Uterus (tissue), 4 donors: ENCODE measurements around the gene DLG1. TPM values are rescaled to one million over a fixed set of nuclear protein-coding genes. Genes with fewer than 3 reads are reported as not detected.
"Not testable (repeated sequence)": the region's sequence is repeated elsewhere in the genome, so short reads cannot be mapped to it uniquely, and the experiment has no call there.

Experiments used
- DNase-seq, 2 donors: peaks; one replicate each; pipeline ENCODE4 v3.0.0-alpha.2; 2019 to 2020
- H3K27ac ChIP-seq, 2 donors: fragments of 200-600 bp; sonication (generic); 1 replicate in 1 of 2; 2 replicates in 1 of 2; pipeline ENCODE4 v1.5.1; 2016 to 2018
- H3K27me3 ChIP-seq, 2 donors: fragments of 200-600 bp; sonication (generic); one replicate each; pipeline ENCODE4 v1.5.1; 2018 to 2019; ENCODE audit warnings: control low read depth in 1 of 2
- H3K36me3 ChIP-seq, 2 donors: fragments of 200-600 bp; sonication (generic); one replicate each; pipeline ENCODE4 v1.5.1; 2019; ENCODE audit warnings: control low read depth in 1 of 2
- H3K4me1 ChIP-seq, 2 donors: fragments of 200-600 bp; sonication (generic); one replicate each; pipeline ENCODE4 v1.5.1; 2018 to 2019; ENCODE audit warnings: control low read depth in 1 of 2
- H3K4me3 ChIP-seq, 2 donors: fragments of 200-600 bp; sonication (generic); 1 replicate in 1 of 2; 2 replicates in 1 of 2; pipeline ENCODE4 v1.5.1; 2018 to 2019; ENCODE audit warnings: mild to moderate bottlenecking in 1 of 2
- H3K9me3 ChIP-seq, 2 donors: fragments of 200-600 bp; sonication (generic); one replicate each; pipeline ENCODE4 v1.5.1; 2019; ENCODE audit warnings: control low read depth in 1 of 2
- POLR2A ChIP-seq, 2 donors: fragments of 450-650 bp; IDR thresholded peaks; one replicate each; pipeline ENCODE4 v1.6.1; 2016; ENCODE audit warnings: antibody characterized with exemption in 2 of 2, mild to moderate bottlenecking in 1 of 2, moderate library complexity in 1 of 2
- intact Hi-C: fragments of 100-400 bp; cut with DNase I; formaldehyde crosslinking; loops from one replicate; pipeline ENCODE4 v1.15.1; 2023; ENCODE audit warnings: low total_unique reads
- total RNA-seq, 4 donors: library from RNA; depleted of rRNA in 3 of 4; stranded (reverse); fragments of >200 nt in 3 of 4; gene quantifications; one replicate each; pipeline versions ENCODE4 v1.1.0 to v1.2.4, GENCODE V29; 2014 to 2023
- TF ChIP-seq, protein P1 (sequence below), 4 experiments: fragments of 200-600 bp in 2 of 4; fragments of 450-650 bp in 2 of 4; sonication (generic) in 2 of 4; IDR thresholded peaks; one replicate each; pipeline ENCODE4 v1.5.1; 2016 to 2019; ENCODE audit warnings: antibody characterized with exemption in 4 of 4, mild to moderate bottlenecking in 2 of 4, moderate library complexity in 1 of 4
- donor health status: DM: yes; HTN: yes; CAD: no.

Gene DLG1
- total RNA-seq, 4 donors from 2014 or later: 24.1 to 139 (median 82.9) TPM

DNA sequence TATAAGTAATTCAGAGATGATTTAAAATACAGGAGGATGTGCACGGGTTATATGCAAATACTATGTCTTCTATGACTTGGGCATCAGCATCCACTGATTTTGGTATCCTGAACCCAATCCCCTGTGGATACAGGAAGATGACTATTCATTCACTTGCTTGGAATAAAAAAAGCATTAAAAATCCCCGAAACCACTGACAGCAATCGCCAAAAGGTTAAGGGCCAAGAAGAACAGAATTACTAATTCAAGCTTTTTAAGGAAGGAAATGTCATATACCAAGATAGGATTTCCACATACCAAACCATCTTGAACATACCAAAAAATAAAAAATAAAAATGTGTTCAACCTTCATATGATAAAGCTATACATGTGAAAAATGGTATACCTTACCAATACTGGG lies 93.7 kb downstream of the DLG1 start:
- no peaks in the 10 kb centered on the region for H3K36me3 ChIP-seq
- H3K27ac ChIP-seq: no peak overlapping the region
- no peaks in the 10 kb centered on the region for H3K9me3 ChIP-seq
- no peak overlapping the region for H3K4me3 ChIP-seq
- H3K27me3 ChIP-seq: no peaks in the 10 kb centered on the region
- no peak for DNase-seq
- intact Hi-C loops: no loop called here
- H3K4me1 ChIP-seq: peaks cover 0 to 8% of the 10 kb centered on the region in 2 donors
- TF ChIP-seq, protein P1, sequence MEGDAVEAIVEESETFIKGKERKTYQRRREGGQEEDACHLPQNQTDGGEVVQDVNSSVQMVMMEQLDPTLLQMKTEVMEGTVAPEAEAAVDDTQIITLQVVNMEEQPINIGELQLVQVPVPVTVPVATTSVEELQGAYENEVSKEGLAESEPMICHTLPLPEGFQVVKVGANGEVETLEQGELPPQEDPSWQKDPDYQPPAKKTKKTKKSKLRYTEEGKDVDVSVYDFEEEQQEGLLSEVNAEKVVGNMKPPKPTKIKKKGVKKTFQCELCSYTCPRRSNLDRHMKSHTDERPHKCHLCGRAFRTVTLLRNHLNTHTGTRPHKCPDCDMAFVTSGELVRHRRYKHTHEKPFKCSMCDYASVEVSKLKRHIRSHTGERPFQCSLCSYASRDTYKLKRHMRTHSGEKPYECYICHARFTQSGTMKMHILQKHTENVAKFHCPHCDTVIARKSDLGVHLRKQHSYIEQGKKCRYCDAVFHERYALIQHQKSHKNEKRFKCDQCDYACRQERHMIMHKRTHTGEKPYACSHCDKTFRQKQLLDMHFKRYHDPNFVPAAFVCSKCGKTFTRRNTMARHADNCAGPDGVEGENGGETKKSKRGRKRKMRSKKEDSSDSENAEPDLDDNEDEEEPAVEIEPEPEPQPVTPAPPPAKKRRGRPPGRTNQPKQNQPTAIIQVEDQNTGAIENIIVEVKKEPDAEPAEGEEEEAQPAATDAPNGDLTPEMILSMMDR (IDR thresholded peaks at IDR 0.05): no peak
- TF ChIP-seq POLR2A (IDR thresholded peaks at IDR 0.05): no peak

DNA sequence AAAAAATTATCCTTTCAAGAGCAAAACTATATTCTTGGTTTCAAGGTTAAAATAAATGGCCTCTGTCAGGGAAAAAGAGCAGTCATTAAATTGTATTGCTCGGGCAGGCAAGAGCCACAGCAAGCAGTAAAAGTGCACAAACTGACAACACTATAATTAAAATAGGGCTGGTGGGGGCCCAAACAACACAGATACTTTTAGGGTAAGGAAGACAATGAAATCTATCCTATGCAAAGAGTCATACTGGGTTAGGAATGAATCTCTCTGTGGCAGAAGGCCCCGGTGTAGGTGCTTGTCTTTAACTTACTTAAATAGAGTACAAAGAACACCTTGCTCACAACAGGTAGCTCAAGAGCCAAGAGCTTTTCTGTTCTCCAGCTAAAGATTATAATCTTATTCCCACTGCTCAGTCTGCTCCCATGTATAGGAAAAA lies 94.7 kb downstream of the DLG1 start:
- H3K9me3 ChIP-seq: no peaks in the 10 kb centered on the region
- H3K27ac ChIP-seq: no peak overlapping the region
- no peak for TF ChIP-seq POLR2A (IDR thresholded peaks at IDR 0.05)
- TF ChIP-seq, protein P1 (IDR thresholded peaks at IDR 0.05): no peak
- no peak for DNase-seq
- no peak overlapping the region for H3K4me3 ChIP-seq
- no peaks in the 10 kb centered on the region for H3K27me3 ChIP-seq
- H3K4me1 ChIP-seq: peaks cover 0 to 8% of the 10 kb centered on the region in 2 donors
- intact Hi-C loops: no loop called here
- H3K36me3 ChIP-seq: no peaks in the 10 kb centered on the region

DNA sequence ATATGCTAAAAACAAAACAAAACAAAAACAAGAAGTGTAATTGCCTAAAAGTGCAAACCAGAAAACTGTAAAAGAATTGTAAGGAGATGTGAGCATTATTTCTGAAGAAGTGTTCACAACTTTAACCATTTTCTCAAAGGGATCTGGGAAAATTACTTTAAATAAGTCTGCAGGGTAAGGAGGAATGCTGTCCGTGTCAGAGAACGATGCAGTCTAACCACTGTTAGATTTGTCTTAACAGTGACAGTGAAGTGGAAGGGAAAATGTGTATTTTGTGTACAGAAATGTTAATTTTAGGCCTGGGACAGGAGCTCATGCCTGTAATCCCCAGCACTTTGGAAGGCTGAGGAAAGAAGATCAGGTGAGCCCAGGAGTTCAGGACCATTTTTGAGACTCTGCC lies 95.7 kb downstream of the DLG1 start:
- Histone ChIP-seq H3K27ac (no peak overlapping the region), H3K9me3 (no peaks in the 10 kb centered on the region), H3K27me3 (no peaks in the 10 kb centered on the region), H3K4me3 (no peak overlapping the region), H3K36me3 (no peaks in the 10 kb centered on the region), H3K4me1 (peaks cover 0 to 8% of the 10 kb centered on the region in 2 donors)
- TF ChIP-seq, protein P1 (IDR thresholded peaks at IDR 0.05): no peak
- intact Hi-C loops: no loop called here
- DNase-seq: no peak

DNA sequence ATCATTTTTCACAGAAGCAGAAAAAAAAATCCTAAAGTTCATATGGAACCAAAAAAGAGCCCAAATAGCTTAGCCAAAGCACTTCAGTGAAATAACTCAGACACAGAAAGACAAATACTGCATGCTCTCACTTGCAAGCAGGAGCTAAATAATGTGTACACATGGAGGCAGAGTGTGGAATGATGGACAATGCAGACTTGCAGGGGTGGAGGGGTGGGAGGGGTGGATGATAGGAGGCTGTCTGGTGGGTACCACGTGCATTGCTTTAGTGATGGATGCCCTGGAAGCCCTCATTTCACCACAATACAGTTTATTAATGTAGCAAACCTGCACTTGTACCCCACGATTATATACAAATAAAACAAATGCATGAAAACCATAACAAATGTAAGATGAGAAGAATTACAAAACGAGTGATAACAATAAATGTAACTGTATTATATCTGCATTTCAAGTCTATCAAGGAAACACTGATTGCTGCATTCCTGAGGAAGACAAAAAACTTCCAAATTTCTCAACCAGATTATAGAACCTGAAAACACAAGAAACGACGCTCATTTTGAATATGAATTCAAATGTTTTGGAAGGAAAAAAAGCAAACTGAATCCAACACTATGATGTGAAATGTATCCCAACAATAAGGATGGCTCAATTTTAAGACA lies 96.5 kb downstream of the DLG1 start:
- Histone ChIP-seq H3K9me3 (no peaks in the 10 kb centered on the region), H3K4me3 (no peak overlapping the region), H3K27ac (no peak overlapping the region), H3K36me3 (no peaks in the 10 kb centered on the region), H3K4me1 (peaks cover 0 to 8% of the 10 kb centered on the region in 2 donors), H3K27me3 (no peaks in the 10 kb centered on the region)
- intact Hi-C loops: no loop called here
- TF ChIP-seq, protein P1 (IDR thresholded peaks at IDR 0.05): no peak
- TF ChIP-seq POLR2A (IDR thresholded peaks at IDR 0.05): no peak
- DNase-seq: no peak

DNA sequence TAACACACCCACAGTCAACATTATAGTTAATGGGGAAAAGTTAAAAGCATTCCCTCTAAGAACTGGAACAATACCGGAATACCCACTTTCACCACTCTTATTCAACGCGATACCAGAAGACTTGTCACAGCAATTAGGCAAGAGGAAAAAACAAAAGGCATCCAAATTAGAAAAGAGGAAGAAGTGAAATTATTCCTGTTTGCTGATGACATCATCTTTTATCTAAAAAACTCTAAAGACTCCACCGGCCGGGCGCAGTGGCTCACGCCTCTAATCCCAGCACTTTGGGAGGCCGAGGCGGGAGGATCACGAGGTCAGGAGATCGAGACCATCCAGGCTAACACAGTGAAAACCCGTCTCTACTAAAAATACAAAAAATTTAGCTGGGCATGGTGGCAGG lies 97.6 kb downstream of the DLG1 start:
- H3K36me3 ChIP-seq, H3K4me3 ChIP-seq, H3K9me3 ChIP-seq, H3K27ac ChIP-seq, H3K4me1 ChIP-seq, DNase-seq, intact Hi-C loops, H3K27me3 ChIP-seq: not testable (repeated sequence)

DNA sequence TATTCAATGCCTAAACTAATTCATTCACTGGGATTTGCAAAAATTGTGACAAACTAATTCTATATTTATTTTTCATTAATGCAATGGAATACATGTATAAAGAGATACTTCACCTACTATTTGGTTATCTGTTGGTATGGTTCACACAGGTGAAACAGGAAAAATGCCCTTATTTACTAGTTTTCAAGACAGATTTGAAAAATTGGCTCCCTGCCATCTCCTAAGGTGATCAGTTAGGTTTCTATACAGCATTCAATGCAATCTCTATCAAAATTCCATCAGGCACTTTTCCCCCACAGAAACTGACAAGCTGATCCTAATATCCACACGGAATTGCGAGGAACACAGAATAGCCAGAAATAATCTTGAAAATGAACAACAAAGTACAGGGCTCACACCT lies 101.1 kb downstream of the DLG1 start:
- no peaks in the 10 kb centered on the region for H3K36me3 ChIP-seq
- no peaks in the 10 kb centered on the region for H3K9me3 ChIP-seq
- H3K27me3 ChIP-seq: no peaks in the 10 kb centered on the region
- H3K4me3 ChIP-seq: no peak overlapping the region
- no peak for TF ChIP-seq POLR2A (IDR thresholded peaks at IDR 0.05)
- TF ChIP-seq, protein P1 (IDR thresholded peaks at IDR 0.05): no peak
- H3K4me1 ChIP-seq: no peaks in the 10 kb centered on the region
- H3K27ac ChIP-seq: no peak overlapping the region
- no peak for DNase-seq
- intact Hi-C loops: no loop called here
